HUES6 (cell line): Measurements from ENCODE around the gene ECSIT.

Source experiments
- H3K27ac ChIP-seq: 2 replicates; pipeline ENCODE4 v1.7.0; 2013; ENCODE audit warnings: low read depth, mild to moderate bottlenecking, low read length, inconsistent platforms
- H3K27me3 ChIP-seq: 2 replicates; pipeline ENCODE4 v1.6.1; 2013; ENCODE audit warnings: low read length; ENCODE audit not compliant: control insufficient read depth, insufficient read depth
- H3K36me3 ChIP-seq: 2 replicates; pipeline ENCODE4 v1.6.1; 2013; ENCODE audit warnings: low read length; ENCODE audit not compliant: control insufficient read depth, insufficient read depth
- H3K4me1 ChIP-seq: 2 replicates; pipeline ENCODE4 v1.6.1; 2013; ENCODE audit warnings: low read length; ENCODE audit not compliant: control insufficient read depth, insufficient read depth
- H3K4me3 ChIP-seq: 2 replicates; pipeline ENCODE4 v1.5.1; 2013; ENCODE audit warnings: low read depth, low read length
- H3K9ac ChIP-seq: one replicate; pipeline ENCODE4 v1.6.1; 2013; ENCODE audit warnings: mild to moderate bottlenecking, low read length
- H3K9me3 ChIP-seq: 2 replicates; pipeline ENCODE4 v1.6.1; 2013; ENCODE audit warnings: low read depth, low read length; ENCODE audit not compliant: control insufficient read depth, insufficient read depth

The ECSIT gene

DNA sequence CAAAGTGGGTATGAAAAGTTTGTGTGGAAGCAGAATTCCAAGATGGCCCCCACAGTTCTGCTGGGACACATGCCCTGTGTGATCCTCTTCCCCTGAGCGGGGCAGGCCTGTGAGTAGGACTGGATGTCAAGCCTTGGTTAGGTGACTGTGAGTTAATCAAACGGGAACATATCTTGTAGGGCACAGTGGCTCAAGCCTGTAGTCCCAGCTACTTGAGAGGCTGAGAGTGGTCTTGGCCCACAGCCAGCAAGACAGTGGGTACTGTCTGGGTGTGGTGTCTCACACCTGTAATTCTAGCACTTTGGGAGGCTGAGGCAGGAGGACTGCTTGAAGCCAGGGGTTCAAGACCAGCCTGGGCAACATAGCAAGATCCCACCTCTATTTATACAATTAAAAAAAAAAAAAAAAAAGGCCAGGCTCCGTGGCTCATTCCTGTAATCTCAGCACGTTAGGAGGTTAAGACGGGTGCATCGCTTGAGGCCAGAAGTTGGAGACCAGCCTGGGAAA, 29.7 kb downstream of the ECSIT start:
- no peak overlapping the region for H3K4me3 ChIP-seq
- H3K27me3 ChIP-seq: no peaks in the 10 kb centered on the region
- no peaks in the 10 kb centered on the region for H3K9me3 ChIP-seq
- H3K4me1 ChIP-seq: no peaks in the 10 kb centered on the region
- no peak overlapping the region for H3K9ac ChIP-seq
- no peak overlapping the region for H3K27ac ChIP-seq
- H3K36me3 ChIP-seq: peaks cover 14% of the 10 kb centered on the region; the same call in 1 of the 2 replicates

DNA sequence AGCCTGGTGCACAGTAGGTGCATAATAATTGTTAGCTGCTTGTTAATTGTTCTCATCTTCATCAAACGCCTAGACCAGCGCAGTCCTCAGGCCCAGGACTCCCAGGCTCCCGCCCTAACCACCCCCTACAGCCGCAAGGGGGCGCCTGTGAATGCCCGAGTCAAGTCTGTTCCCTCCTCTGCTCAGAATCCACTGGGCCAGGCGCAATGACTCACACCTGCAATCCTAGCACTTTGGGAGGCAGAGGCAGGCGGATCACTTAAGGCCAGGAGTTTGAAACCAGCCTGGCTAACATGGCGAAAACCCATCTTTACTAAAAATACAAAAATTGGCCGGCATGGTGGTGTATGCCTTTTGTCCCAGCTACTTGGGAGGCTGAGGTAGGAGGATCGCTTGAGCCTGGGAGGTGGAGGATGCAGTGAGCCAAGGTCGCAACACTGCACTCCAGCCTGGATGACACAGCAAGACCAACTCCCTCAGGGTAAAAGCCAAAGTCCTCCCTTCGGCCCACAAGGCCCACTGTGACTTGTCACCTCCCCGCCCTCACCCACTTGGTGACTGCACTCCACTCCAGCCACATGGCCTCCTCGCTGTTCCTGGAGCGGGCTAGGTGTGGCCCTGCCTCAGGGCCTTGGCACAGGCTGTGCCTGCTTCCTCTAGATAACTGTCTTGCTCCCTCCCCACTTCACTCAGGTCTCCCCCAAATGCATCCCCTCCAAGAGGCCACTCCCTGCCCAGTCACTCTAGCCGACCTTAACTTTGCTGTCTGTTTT, 32.4 kb downstream of the ECSIT start:
- Histone ChIP-seq H3K4me1 (no peaks in the 10 kb centered on the region), H3K4me3 (no peak overlapping the region), H3K9me3 (no peaks in the 10 kb centered on the region), H3K36me3 (peaks cover 14% of the 10 kb centered on the region; the same call in 1 of the 2 replicates), H3K9ac (no peak overlapping the region), H3K27ac (no peak overlapping the region), H3K27me3 (no peaks in the 10 kb centered on the region)

DNA sequence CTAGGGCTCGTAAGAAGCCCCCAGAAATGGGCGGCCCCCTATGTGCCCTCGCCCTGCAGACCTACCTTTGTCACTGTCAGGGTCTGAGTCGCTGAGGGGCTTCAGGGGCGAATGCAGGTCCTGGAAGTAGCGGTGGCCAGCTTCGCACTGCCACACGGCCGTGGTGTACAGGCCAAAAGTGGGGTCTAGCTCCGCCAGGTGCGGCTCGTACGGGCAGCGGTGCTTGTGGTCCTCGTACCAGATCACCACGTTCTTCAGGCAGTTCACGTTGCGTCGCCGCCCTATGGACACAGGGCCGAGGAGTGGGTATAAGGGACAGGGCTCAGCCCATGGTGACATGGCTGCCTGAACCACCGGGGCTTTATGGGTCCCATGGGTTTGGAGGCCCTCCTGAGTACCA, 33.0 kb downstream of the ECSIT start:
- Histone ChIP-seq H3K36me3 (peaks cover 14% of the 10 kb centered on the region; the same call in 1 of the 2 replicates), H3K27ac (no peak overlapping the region), H3K4me1 (no peaks in the 10 kb centered on the region), H3K9ac (no peak overlapping the region), H3K4me3 (no peak overlapping the region), H3K27me3 (no peaks in the 10 kb centered on the region), H3K9me3 (no peaks in the 10 kb centered on the region)

DNA sequence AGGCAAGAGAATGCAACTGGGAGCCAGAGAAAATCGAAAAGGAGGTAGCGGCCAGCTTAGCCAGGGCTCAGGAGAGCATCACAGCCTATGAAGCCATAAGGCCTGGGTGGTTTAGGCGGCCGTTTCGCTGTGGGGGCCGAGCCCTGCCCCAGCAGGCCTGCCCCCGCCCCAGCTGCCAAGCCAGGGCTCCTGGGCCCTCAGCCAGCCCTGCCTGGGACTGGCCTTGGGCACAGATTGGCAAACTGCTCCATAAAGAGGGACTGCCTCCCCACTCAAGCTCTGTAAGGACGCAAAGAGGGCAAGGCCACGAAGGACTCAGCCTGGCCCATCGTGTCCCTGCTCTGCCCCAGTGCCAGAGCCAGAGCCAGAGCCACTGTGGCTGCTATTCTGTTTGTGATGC, 33.5 kb downstream of the ECSIT start:
- no peaks in the 10 kb centered on the region for H3K27me3 ChIP-seq
- no peak overlapping the region for H3K9ac ChIP-seq
- no peak overlapping the region for H3K27ac ChIP-seq
- no peak overlapping the region for H3K4me3 ChIP-seq
- H3K4me1 ChIP-seq: no peaks in the 10 kb centered on the region
- no peaks in the 10 kb centered on the region for H3K9me3 ChIP-seq
- H3K36me3 ChIP-seq: peaks cover 17% of the 10 kb centered on the region; the same call in 1 of the 2 replicates

DNA sequence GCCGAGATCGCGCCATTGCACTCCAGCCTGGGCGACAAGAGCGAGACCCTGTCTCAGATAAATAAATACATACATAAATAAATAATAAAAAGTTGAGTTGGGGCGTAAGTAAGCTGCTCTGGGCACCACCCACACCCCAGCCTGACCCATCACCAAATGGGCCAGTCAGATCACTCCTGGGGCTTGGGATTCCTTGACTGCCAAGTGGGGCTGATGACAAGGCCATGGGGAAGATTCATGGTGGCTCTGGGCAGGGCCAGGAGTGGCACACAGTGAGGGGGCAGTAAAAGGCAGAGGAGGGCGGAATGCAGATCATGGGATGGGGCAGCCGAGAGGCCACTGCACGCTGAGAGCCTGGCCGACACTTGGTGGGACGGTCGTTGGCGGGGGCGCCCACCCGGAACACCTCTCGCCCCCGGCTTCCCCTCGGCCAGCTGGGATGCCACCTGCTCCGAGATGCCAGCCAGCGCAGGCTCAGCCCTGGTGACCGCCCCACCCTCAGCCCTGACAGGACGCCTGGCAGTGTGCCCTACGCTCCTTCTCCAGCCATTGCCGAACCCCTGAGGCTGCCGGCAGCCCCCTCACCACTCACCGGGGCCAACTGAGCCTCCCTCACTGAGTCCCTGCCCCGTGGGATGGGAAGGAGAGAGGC, 34.2 kb downstream of the ECSIT start:
- Histone ChIP-seq H3K27ac (no peak overlapping the region), H3K4me1 (no peaks in the 10 kb centered on the region), H3K9me3 (no peaks in the 10 kb centered on the region), H3K4me3 (no peak overlapping the region), H3K36me3 (peaks cover 17% of the 10 kb centered on the region; the same call in 1 of the 2 replicates), H3K27me3 (no peaks in the 10 kb centered on the region), H3K9ac (no peak overlapping the region)

DNA sequence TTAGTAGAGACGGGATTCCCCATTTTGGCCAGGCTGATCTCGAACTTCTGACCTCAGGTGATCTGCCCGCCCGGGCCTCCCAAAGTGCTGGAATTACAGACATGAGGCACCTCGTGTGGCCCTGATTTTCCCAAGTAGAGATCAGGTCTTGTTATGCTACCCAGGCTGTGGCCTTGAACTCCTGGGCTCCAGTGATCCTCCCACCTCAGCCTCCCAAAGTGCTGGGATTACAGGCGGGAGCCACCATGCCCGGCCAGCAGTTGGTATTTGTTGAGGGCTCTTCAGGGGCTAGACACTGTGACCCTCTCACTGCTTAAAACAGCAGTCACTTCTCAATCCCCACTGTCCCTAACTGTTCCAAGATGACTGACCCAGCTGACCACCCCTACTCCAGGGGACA, 39.6 kb downstream of the ECSIT start:
- no peaks in the 10 kb centered on the region for H3K9me3 ChIP-seq
- no peaks in the 10 kb centered on the region for H3K4me1 ChIP-seq
- 0 out of 2 replicates have a peak, but pooled peaks cover 3% of the 10 kb centered on the region for H3K36me3 ChIP-seq
- no peak overlapping the region for H3K9ac ChIP-seq
- H3K27me3 ChIP-seq: no peaks in the 10 kb centered on the region
- H3K27ac ChIP-seq: no peak overlapping the region
- H3K4me3 ChIP-seq: no peak overlapping the region

DNA sequence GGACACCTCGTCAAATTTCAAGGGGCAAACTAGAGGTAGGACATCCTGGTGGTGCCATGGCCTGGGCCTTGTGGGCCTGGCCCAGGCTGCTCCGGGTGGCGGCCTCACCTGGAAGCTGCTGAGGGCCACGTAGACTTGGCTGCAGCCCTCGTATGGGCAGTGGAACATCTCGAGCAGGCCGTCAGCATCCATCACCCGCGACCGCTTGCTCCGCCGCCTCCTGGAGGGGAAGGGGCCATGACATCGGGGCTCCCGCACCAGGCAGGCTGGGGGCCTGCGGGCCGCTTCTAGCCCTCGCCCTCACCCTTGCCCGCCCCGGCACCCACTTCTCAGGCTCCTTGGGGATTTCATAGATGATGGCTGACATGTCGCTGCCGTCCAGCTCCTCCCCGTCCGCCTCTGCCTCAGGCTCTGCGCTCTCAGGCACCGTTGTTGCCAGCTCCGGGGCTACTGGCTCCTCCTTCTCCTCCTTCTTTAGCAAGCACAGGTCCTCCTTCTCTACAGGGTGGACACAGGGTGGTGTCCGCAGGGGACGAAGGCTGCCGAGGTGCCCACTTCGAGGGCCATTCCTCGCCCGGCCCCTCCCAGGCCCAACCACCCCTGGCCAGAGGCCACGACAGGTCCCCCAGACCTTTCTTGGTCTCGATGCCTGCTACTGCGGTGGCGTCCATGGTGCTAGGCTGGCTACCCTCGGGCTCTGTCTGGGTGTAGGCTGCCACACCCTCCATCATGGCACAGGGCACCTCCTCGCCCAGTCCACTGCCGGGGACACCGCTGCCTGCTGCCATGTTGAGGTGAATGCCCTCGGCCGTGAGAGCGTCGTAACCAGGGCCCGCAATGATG, 42.1 kb downstream of the ECSIT start:
- Histone ChIP-seq H3K27me3 (peaks cover 7% of the 10 kb centered on the region), H3K9ac (no peak overlapping the region), H3K4me1 (peaks cover 4% of the 10 kb centered on the region; the same call in 1 of the 2 replicates), H3K4me3 (no peak overlapping the region), H3K9me3 (no peaks in the 10 kb centered on the region), H3K36me3 (0 out of 2 replicates have a peak, but pooled peaks cover 3% of the 10 kb centered on the region), H3K27ac (no peak overlapping the region)

DNA sequence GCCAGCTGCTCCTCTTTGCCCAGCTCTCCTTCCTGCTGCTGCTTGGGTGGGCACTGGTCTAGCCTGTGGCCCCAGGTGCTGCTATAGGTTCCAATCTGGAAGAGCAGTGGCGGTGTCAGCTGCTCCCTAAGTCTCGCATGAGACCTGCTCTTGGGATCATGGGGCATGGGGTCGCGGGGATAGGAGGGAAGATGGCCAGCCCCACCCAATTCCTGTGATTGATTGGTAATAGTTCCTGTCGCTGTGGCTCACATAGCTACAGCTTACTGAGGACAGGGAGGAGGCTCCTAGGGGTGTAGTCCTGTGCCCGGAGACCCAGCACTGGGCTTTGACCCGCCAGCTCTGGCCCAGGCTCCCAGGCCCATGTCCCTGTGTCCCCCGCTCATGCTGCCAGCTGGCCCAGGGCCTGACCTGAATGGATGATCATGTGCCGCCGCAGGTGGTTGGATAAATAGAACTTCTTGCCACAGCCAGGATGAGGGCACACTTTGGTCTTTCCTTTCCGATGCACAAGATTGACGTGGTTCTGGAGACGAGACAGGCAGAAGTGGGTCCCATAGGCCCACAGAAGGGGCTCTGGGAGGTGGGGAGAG, 43.6 kb downstream of the ECSIT start:
- Histone ChIP-seq H3K27me3 (peaks cover 22% of the 10 kb centered on the region), H3K4me1 (peaks cover 4% of the 10 kb centered on the region; the same call in 1 of the 2 replicates), H3K4me3 (no peak overlapping the region), H3K27ac (no peak overlapping the region), H3K36me3 (no peaks in the 10 kb centered on the region), H3K9me3 (no peaks in the 10 kb centered on the region), H3K9ac (no peak overlapping the region)

DNA sequence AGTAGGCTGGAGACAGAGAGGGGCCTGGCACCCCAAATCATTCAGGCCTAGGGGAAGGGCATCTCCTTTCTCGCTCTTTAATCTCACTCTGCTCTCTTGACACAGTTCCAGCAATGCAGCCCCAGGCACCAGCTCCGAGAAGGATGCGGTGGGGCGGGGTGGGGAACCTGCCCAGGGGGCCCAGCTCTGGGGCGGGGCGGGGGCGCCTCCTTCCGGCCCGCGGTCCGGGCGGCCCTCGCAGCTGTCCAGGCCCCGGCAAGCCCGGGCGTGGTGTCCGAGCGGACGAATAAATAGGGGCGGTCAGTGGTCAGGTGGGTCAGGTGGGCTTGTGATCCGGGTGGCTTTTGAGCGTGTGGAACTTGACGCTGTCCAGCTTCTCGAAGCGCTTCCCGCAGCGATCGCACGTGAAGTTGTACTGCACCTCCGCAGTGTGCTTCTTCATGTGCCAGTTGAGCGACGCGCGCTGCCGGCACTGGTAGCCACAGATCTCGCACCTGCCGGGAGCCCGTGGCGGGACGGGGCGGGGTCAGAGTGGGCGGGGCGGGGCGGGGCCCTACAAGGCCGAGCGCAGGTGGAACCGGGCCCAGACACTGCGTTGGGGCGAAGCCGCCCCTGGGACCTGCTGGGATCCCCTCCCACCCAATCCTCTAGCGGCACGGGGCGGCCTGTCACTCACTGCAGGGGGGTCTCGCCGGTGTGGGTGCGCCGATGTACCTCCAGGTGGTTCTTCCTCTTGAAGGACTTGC, 45.4 kb downstream of the ECSIT start:
- Histone ChIP-seq H3K4me3 (no peak overlapping the region; the same call in 1 of the 2 replicates), H3K4me1 (peaks cover 4% of the 10 kb centered on the region; the same call in 1 of the 2 replicates), H3K27ac (no peak overlapping the region), H3K36me3 (no peaks in the 10 kb centered on the region), H3K27me3 (peaks cover 37% of the 10 kb centered on the region), H3K9me3 (no peaks in the 10 kb centered on the region), H3K9ac (no peak overlapping the region)
